ENCODE measurements around the gene CDHR3.

CDHR3 gene

DNA sequence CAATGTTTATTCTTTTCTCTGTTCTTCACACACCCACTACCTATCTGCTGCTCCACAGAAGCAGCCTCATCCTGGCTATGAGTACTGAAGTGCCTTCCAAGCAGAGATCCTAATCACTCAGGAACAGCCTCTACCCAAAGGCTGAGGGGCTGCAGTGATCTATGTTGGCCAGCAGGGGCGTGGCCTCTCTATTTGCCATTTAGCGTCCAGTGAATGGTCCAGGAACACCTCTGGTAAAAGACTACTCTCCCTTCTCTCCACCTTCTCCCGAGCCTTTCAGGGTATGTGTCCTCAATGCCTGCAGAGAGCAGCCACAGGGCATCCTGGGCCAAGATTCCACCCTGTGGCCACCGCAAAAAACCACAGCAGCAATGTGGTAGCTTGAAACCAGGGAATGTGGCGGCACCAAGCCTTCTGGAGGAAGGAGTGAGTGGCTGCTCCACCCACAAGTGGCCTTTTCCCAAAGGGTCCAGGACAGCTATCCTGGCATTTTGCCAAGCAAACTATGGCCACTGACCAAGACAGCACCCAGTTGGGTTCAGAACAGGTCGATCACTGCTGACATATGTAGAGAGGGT, 78.2 kb downstream of the CDHR3 start:
- Histone ChIP-seq H3K9ac (ENCODE audit: low read depth, low read length) (no peak overlapping the region), H3K27ac (ENCODE audit: low read depth, low read length) (no peak overlapping the region), H3K36me3 (ENCODE audit: insufficient read depth, low read length) (no peaks in the 10 kb centered on the region), H3K4me3 (ENCODE audit: low read length) (no peak overlapping the region), H3K27me3 (ENCODE audit: insufficient read depth, low read length) (no peaks in the 10 kb centered on the region), H3K4me1 (ENCODE audit: insufficient read depth, low read length) (peaks cover 10% of the 10 kb centered on the region; the same call in 1 of the 2 replicates), H3K9me3 (ENCODE audit: insufficient read depth, low read depth, low read length) (no peaks in the 10 kb centered on the region)
- WGBS = 50% methylated on average over 6 of the region's 6 CpGs

DNA sequence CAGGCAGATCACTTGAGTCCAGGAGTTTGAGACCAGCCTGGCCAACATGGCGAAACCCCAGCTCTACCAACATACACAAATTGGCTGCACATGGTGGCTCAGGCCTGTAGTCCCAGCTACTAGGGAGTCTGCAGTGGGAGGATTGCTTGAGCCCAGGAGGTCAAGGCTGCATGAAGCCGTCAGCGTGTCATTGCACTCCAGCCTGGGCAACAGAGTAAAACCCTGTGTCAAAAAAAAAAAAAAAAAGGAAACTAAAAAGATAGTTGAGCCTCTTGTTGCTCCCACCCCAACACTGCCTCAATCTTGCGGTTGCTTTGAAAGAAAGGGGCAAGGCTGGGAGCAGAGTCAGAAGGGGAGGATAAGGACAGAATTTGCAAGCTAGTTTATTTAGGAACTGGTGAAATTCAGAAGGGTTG, 79.1 kb downstream of the CDHR3 start:
- Histone ChIP-seq H3K9ac (ENCODE audit: low read depth, low read length) (peak overlapping the region; percentile 28; the same call in 1 of the 2 replicates), H3K4me1 (ENCODE audit: insufficient read depth, low read length) (peaks cover 10% of the 10 kb centered on the region; the same call in 1 of the 2 replicates), H3K4me3 (ENCODE audit: low read length) (no peak overlapping the region), H3K27me3 (ENCODE audit: insufficient read depth, low read length) (no peaks in the 10 kb centered on the region), H3K36me3 (ENCODE audit: insufficient read depth, low read length) (no peaks in the 10 kb centered on the region), H3K9me3 (ENCODE audit: insufficient read depth, low read depth, low read length) (no peaks in the 10 kb centered on the region), H3K27ac (ENCODE audit: low read depth, low read length) (no peak overlapping the region)
- 89% methylated on average over 4 of the region's 4 CpGs for WGBS

DNA sequence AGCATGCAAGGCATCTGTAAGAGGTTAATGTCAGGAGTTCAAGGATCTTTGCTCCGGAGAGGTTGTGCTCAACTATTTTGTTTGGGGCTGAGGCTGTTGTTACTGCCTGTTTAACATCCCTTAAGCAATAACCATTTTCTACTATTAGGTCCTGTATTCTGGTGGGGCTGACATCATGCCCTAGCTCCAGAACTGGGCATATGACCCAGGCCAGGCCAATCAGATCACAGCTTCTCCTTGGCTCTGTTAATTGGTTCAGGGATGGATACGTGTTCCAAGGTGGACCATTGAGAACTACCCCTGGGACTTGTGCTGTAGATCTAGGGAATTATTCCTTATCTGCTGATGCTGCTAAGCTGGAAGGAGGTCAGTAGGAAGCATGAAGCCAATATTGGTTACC, 82.1 kb downstream of the CDHR3 start:
- Histone ChIP-seq H3K4me1 (ENCODE audit: insufficient read depth, low read length) (peaks cover 5% of the 10 kb centered on the region; the same call in 1 of the 2 replicates), H3K9ac (ENCODE audit: low read depth, low read length) (no peak overlapping the region), H3K4me3 (ENCODE audit: low read length) (no peak overlapping the region), H3K36me3 (ENCODE audit: insufficient read depth, low read length) (no peaks in the 10 kb centered on the region), H3K9me3 (ENCODE audit: insufficient read depth, low read depth, low read length) (no peaks in the 10 kb centered on the region), H3K27ac (ENCODE audit: low read depth, low read length) (no peak overlapping the region), H3K27me3 (ENCODE audit: insufficient read depth, low read length) (no peaks in the 10 kb centered on the region)
- WGBS = 86% methylated on average over 2 of the region's 2 CpGs

DNA sequence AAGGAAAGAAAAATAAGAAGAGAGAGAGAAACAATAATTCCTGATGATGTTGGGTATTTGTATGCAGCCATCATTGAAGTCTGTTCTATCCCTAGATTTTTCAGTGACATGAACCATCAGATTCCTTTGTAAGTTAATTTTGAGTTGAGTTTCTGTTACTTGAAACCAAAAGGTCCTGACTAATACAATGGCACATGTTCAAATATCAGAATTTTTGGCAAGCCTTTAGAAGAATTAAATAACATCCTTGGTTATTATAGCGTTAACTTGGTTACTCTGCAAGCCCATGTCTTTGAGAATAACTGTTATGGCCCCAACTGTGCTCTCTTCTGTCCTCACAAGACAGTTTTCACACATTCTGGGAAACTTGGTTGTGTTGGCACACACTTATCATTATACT, 82.5 kb downstream of the CDHR3 start:
- WGBS = 97% methylated on average over 1 of the region's 1 CpG
- H3K27me3 ChIP-seq (ENCODE audit: insufficient read depth, low read length) = no peaks in the 10 kb centered on the region
- H3K9me3 ChIP-seq (ENCODE audit: insufficient read depth, low read depth, low read length) = no peaks in the 10 kb centered on the region
- H3K4me3 ChIP-seq (ENCODE audit: low read length) = no peak overlapping the region
- H3K27ac ChIP-seq (ENCODE audit: low read depth, low read length) = no peak overlapping the region
- H3K4me1 ChIP-seq (ENCODE audit: insufficient read depth, low read length) = peaks cover 5% of the 10 kb centered on the region; the same call in 1 of the 2 replicates
- no peaks in the 10 kb centered on the region for H3K36me3 ChIP-seq (ENCODE audit: insufficient read depth, low read length)
- H3K9ac ChIP-seq (ENCODE audit: low read depth, low read length) = no peak overlapping the region

DNA sequence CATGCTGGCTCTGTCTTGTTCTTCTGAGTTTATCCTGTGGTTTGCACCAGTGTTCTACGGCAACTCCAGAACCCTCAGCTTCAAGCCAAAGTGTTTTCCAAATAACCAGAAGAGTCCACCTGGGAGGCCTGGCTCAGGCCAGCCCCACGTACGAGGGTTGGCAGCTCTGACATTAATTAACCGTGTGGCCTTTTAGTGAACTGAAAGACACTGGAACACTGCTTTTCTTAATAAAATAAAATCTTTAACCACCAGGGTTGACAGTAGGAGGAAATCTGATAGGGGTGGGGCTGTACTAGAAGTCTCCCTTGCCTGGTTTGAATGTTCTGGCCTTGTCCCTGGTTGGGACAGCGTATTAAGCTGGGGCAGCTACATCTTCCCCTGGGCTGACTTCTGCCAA, 84.1 kb downstream of the CDHR3 start:
- no peak overlapping the region for H3K9ac ChIP-seq (ENCODE audit: low read depth, low read length)
- no peaks in the 10 kb centered on the region for H3K27me3 ChIP-seq (ENCODE audit: insufficient read depth, low read length)
- no peak overlapping the region for H3K27ac ChIP-seq (ENCODE audit: low read depth, low read length)
- peaks cover 11% of the 10 kb centered on the region; the same call in 1 of the 2 replicates for H3K9me3 ChIP-seq (ENCODE audit: insufficient read depth, low read depth, low read length)
- H3K4me1 ChIP-seq (ENCODE audit: insufficient read depth, low read length) = peaks cover 5% of the 10 kb centered on the region; the same call in 1 of the 2 replicates
- WGBS = 96% methylated on average over 5 of the region's 5 CpGs
- no peaks in the 10 kb centered on the region for H3K36me3 ChIP-seq (ENCODE audit: insufficient read depth, low read length)
- H3K4me3 ChIP-seq (ENCODE audit: low read length) = no peak overlapping the region

DNA sequence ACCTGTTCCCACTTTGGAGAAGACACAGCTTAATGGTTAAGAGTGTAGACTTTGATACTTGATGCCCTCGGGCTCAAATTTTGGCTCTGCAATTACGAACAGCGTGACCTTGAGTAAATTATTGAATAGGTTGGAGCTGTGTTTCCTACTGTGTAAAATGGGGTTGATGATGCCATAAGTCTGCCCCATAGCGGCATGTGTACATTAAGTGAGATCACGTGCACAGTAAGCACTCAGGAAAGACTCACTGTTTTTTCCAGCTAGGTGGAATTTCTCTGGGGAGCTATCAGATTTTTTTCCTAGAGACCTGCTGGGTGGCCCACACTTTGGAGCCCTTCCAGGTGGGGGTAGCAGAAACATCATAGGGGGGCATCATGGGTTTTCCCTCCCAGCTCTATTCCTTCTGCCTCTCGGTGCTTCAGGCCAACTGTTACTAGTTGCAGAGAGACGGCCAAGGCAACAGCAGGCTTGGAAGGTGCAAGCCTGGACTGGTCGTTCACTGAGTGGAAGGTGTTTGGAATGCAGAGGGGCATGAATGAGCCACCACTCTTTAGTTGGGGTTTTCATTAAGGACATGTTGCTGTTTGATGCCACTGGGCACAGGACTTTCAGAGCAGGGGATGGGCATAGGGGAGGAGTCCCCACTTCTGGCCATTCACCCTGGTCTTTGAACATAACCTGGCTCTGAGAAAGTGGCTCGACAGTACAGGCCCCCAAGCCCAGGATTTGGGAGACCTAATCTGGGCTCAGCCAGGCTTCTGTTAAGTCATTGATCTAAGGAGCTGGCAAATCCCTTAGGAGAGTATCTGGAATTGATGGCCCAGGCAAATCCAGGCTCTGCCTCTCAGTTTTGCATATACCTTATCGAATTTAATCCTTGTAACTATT, 85.0 kb downstream of the CDHR3 start:
- Histone ChIP-seq H3K36me3 (ENCODE audit: insufficient read depth, low read length) (no peaks in the 10 kb centered on the region), H3K4me3 (ENCODE audit: low read length) (no peak overlapping the region), H3K27ac (ENCODE audit: low read depth, low read length) (no peak overlapping the region), H3K27me3 (ENCODE audit: insufficient read depth, low read length) (no peaks in the 10 kb centered on the region), H3K9ac (ENCODE audit: low read depth, low read length) (no peak overlapping the region), H3K4me1 (ENCODE audit: insufficient read depth, low read length) (no peaks in the 10 kb centered on the region), H3K9me3 (ENCODE audit: insufficient read depth, low read depth, low read length) (peaks cover 11% of the 10 kb centered on the region; the same call in 1 of the 2 replicates)
- 92% methylated on average over 10 of the region's 10 CpGs for WGBS

DNA sequence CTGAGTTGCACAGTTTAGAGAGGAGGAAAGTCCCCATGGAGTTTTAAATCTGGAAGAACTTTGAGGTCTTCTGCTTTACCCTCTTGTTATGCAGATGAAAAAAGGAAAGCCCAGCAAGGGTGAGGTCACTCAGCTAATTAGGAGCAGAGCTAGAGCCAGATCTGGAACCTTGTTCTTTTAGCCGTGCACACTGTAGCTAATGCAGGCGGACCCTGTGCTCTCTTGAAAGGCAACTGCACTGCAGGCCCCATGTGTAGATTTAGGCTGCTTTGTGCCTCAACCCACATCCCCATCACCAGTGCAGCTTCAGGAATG, 85.6 kb downstream of the CDHR3 start:
- H3K27me3 ChIP-seq (ENCODE audit: insufficient read depth, low read length) = no peaks in the 10 kb centered on the region
- no peak overlapping the region for H3K9ac ChIP-seq (ENCODE audit: low read depth, low read length)
- no peaks in the 10 kb centered on the region for H3K36me3 ChIP-seq (ENCODE audit: insufficient read depth, low read length)
- peaks cover 11% of the 10 kb centered on the region; the same call in 1 of the 2 replicates for H3K9me3 ChIP-seq (ENCODE audit: insufficient read depth, low read depth, low read length)
- no peak overlapping the region for H3K27ac ChIP-seq (ENCODE audit: low read depth, low read length)
- WGBS = 97% methylated on average over 2 of the region's 2 CpGs
- no peaks in the 10 kb centered on the region for H3K4me1 ChIP-seq (ENCODE audit: insufficient read depth, low read length)
- H3K4me3 ChIP-seq (ENCODE audit: low read length) = no peak overlapping the region

DNA sequence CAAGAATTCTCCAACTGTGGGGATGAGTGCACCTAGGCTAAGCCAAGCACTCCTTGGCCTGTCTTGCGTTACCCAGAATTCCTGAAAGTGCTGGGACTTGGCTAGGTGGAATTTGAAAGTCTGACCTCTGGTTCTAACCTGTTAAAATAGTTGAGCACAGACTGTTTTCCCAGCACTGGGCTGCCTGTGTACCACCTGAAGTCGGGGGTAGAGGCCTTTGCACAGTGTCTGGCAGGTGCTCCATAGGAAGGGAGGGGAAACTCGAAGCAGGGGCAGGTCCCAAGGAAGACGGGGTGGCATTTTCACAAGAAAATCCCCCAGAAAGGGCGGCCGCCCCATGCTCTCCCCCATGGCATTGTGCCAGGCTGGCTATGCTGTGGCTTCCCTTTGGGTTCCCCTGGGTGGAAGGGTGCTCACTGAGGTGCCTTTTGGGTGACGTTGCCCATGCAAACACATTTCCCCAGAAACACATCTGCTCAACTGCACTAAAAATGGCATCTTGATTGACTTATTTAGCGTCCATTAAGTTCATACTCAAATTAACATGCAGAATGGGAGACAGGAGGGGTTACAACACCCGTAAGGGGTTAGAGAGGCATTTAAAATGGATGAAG, 86.2 kb downstream of the CDHR3 start:
- Histone ChIP-seq H3K4me3 (ENCODE audit: low read length) (no peak overlapping the region), H3K9me3 (ENCODE audit: insufficient read depth, low read depth, low read length) (peaks cover 11% of the 10 kb centered on the region; the same call in 1 of the 2 replicates), H3K27me3 (ENCODE audit: insufficient read depth, low read length) (no peaks in the 10 kb centered on the region), H3K9ac (ENCODE audit: low read depth, low read length) (no peak overlapping the region), H3K36me3 (ENCODE audit: insufficient read depth, low read length) (no peaks in the 10 kb centered on the region), H3K27ac (ENCODE audit: low read depth, low read length) (no peak overlapping the region), H3K4me1 (ENCODE audit: insufficient read depth, low read length) (no peaks in the 10 kb centered on the region)
- 90% methylated on average over 8 of the region's 9 CpGs for WGBS

DNA sequence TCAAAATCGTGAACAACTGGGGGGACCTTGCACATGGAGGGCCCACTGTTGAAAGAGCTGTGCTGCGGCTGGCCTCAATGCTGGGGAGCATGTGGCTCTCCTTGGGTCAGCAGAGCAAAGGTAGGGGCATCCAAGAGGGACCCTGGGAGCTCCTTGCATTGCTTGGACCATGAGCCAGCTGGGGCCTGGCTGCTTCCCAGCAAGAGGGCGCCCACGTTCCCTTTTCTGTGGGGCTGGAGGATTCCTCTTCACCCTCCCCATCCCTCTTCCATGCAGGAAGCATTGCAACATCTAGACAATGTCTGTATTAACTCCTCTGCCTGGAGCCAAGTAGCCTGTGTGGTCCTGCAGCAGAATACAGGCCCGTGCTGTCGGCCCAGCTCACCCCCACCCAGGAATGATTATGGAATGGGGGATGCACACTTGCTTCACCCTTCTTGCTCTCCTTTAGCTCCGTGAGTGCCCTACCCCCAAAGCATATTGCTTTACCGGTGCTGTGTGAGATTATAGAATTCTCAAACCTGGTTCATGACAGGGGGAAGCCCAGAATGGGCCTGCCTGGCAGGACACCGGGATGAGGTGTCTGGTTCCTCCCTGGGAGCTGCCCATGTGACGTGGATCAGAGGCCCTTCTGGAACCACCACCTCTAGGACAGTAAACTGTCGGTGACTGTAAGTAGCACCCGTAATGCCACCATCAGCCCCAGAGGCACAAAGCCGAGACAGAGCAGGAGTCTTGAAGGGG, 87.1 kb downstream of the CDHR3 start:
- Histone ChIP-seq H3K36me3 (ENCODE audit: insufficient read depth, low read length) (no peaks in the 10 kb centered on the region), H3K9me3 (ENCODE audit: insufficient read depth, low read depth, low read length) (peaks cover 11% of the 10 kb centered on the region; the same call in 1 of the 2 replicates), H3K4me3 (ENCODE audit: low read length) (no peak overlapping the region), H3K9ac (ENCODE audit: low read depth, low read length) (no peak overlapping the region), H3K4me1 (ENCODE audit: insufficient read depth, low read length) (peaks cover 3% of the 10 kb centered on the region; the same call in 1 of the 2 replicates), H3K27me3 (ENCODE audit: insufficient read depth, low read length) (no peaks in the 10 kb centered on the region), H3K27ac (ENCODE audit: low read depth, low read length) (no peak overlapping the region)
- WGBS = 88% methylated on average over 13 of the region's 13 CpGs

DNA sequence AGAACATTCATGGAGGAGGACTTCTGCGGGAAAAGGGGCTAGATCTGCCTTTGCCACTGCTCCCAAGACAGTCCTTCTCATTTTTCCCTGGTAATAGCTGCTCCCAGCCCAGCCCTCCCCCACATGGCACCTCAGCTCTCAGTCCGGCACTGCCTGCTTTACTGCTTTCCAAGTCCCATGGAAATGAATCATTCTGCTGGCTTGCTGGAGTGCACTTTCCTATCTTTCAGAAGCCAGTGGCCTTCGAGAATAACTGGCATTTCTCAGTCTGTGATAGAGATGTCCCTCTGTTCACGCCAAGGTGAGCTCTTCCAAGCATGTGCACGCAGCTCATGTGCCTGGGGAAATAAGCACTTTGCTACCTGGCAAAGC, 87.7 kb downstream of the CDHR3 start:
- Histone ChIP-seq H3K36me3 (ENCODE audit: insufficient read depth, low read length) (no peaks in the 10 kb centered on the region), H3K4me3 (ENCODE audit: low read length) (no peak overlapping the region), H3K9ac (ENCODE audit: low read depth, low read length) (no peak overlapping the region), H3K27ac (ENCODE audit: low read depth, low read length) (no peak overlapping the region), H3K27me3 (ENCODE audit: insufficient read depth, low read length) (no peaks in the 10 kb centered on the region), H3K9me3 (ENCODE audit: insufficient read depth, low read depth, low read length) (peaks cover 11% of the 10 kb centered on the region; the same call in 1 of the 2 replicates), H3K4me1 (ENCODE audit: insufficient read depth, low read length) (peaks cover 3% of the 10 kb centered on the region; the same call in 1 of the 2 replicates)
- 94% methylated on average over 5 of the region's 5 CpGs for WGBS

Measured in HUES64 (cell line).